Fibroblast of villous mesenchyme (primary cell): ENCODE results near the gene HOMER2. TPM values are rescaled to one million over a fixed set of nuclear protein-coding genes. Genes with fewer than 3 reads are reported as not detected.
"Not testable (repeated sequence)": the region's sequence is repeated elsewhere in the genome, so short reads cannot be mapped to it uniquely, and the experiment has no call there.

Experiments
- DNase-seq: peaks from one replicate; pipeline ENCODE4 v3.0.0-alpha.2; 2010; ENCODE audit warnings: low read depth
- H3K4me3 ChIP-seq: 2 replicates; pipeline ENCODE4 v1.5.1; 2011; ENCODE audit warnings: low read depth, mild to moderate bottlenecking, low read length
- CTCF ChIP-seq: IDR thresholded peaks from 2 replicates; pipeline ENCODE4 v1.5.1; 2012; ENCODE audit warnings: low read depth, mild to moderate bottlenecking, low read length; ENCODE audit not compliant: insufficient read depth
- total RNA-seq: library from RNA; depleted of rRNA; stranded (reverse); fragments of >200 nt; gene quantifications from 2 replicates; pipeline ENCODE4 v1.2.3, GENCODE V29; 2012

The HOMER2 gene
- total RNA-seq, 1 donor: 1.3 TPM

- no peak for TF ChIP-seq CTCF
- no peak overlapping the region for H3K4me3 ChIP-seq
- DNase-seq: no peak
Observed at GRCh38 chr15:82871358-82871757, 81.2 kb downstream of the HOMER2 start.

GRCh38 chr15:82870727-82871320 is 81.7 kb downstream of the HOMER2 start:
- DNase-seq: no peak
- TF ChIP-seq CTCF: no peak
- H3K4me3 ChIP-seq: no peak overlapping the region

GRCh38 chr15:82865981-82866380 is 86.5 kb downstream of the HOMER2 start:
- DNase-seq, H3K4me3 ChIP-seq: not testable (repeated sequence)

GRCh38 chr15:82865581-82865980 is 86.9 kb downstream of the HOMER2 start:
- not testable (repeated sequence) for DNase-seq, H3K4me3 ChIP-seq

- H3K4me3 ChIP-seq: no peak overlapping the region
- TF ChIP-seq CTCF: no peak
- no peak for DNase-seq
Observed at GRCh38 chr15:82864967-82865366, 87.6 kb downstream of the HOMER2 start.

GRCh38 chr15:82862886-82863285 is 89.6 kb downstream of the HOMER2 start:
- TF ChIP-seq CTCF: no peak
- DNase-seq: no peak
- no peak overlapping the region for H3K4me3 ChIP-seq

- H3K4me3 ChIP-seq: no peak overlapping the region
- no peak for DNase-seq
- no peak for TF ChIP-seq CTCF
Observed at GRCh38 chr15:82858932-82859331, 93.6 kb downstream of the HOMER2 start.

GRCh38 chr15:82856397-82857170 is 95.9 kb downstream of the HOMER2 start:
- DNase-seq: no peak

More at GRCh38 chr15:82856397-82857170, 95.9 kb downstream of the HOMER2 start:
- no peak overlapping the region for H3K4me3 ChIP-seq
- TF ChIP-seq CTCF: no peak
